Coronary artery (tissue), 2 donors: ENCODE results near the gene ADAMTS2.

ENCODE experiments used
- DNase-seq: peaks from one replicate; pipeline ENCODE4 v3.0.0-alpha.2; 2017; ENCODE audit warnings: low spot score
- H3K27ac ChIP-seq, 2 donors: fragments of 200-600 bp; sonication (generic); one replicate each; pipeline ENCODE4 v1.5.1; 2016 to 2019
- H3K4me3 ChIP-seq: fragments of 200-600 bp; sonication (generic); 2 replicates; pipeline ENCODE4 v1.5.1; 2016; ENCODE audit warnings: mild to moderate bottlenecking, moderate library complexity
- TF ChIP-seq, protein P1 (sequence below): fragments of 200-600 bp; sonication (generic); IDR thresholded peaks from one replicate; pipeline ENCODE4 v1.5.1; 2019; ENCODE audit warnings: antibody characterized with exemption

ADAMTS2 gene

DNA sequence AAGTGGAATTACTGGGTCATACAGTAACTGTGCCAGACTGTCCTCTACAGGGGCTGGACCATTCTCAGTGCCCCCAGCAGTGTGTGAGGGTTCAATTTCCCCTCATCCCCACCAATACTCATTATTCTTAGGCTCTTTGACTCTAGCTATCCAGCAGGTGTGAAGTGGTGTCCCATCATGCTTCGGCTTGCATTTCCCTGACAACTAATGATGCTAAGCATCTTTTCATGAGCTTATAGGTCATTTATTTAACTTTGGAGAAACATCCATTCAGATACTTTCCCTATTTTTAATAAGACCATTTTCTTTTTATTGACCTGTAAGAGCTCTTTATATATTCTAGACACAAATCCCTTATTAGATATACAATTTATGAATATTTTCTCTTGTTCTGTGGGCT is 63.6 kb downstream of the ADAMTS2 start:
- Histone ChIP-seq H3K4me3 (no peak overlapping the region), H3K27ac (no peak overlapping the region)
- TF ChIP-seq, protein P1, sequence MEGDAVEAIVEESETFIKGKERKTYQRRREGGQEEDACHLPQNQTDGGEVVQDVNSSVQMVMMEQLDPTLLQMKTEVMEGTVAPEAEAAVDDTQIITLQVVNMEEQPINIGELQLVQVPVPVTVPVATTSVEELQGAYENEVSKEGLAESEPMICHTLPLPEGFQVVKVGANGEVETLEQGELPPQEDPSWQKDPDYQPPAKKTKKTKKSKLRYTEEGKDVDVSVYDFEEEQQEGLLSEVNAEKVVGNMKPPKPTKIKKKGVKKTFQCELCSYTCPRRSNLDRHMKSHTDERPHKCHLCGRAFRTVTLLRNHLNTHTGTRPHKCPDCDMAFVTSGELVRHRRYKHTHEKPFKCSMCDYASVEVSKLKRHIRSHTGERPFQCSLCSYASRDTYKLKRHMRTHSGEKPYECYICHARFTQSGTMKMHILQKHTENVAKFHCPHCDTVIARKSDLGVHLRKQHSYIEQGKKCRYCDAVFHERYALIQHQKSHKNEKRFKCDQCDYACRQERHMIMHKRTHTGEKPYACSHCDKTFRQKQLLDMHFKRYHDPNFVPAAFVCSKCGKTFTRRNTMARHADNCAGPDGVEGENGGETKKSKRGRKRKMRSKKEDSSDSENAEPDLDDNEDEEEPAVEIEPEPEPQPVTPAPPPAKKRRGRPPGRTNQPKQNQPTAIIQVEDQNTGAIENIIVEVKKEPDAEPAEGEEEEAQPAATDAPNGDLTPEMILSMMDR, result no peak

DNA sequence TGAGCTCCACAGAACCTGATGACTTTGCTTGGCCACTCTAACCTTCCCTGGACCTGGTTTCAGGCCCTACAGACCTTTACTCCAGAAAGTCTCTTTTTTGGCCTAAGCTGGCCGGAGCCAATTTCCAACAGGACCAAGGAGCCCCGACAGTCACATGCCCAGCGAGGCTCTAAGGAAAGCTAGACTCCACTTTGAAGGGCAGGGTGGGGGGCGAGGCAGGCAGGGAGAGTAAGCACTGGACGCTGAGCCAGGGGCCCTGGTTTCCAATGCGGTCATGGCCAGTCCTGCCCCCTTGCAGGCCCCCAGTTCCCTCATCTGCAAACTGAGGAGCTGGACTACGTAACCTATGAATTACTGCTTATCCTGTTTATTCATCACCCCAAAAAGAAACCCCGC is 65.2 kb downstream of the ADAMTS2 start:
- TF ChIP-seq, protein P1, result no peak
- DNase-seq, result no peak
- H3K27ac ChIP-seq, result peak overlapping the region; percentile 6 to 72
- H3K4me3 ChIP-seq, result no peak overlapping the region

More for the DNA sequence above, 63.6 kb downstream of the ADAMTS2 start:
- no peak for DNase-seq

DNA sequence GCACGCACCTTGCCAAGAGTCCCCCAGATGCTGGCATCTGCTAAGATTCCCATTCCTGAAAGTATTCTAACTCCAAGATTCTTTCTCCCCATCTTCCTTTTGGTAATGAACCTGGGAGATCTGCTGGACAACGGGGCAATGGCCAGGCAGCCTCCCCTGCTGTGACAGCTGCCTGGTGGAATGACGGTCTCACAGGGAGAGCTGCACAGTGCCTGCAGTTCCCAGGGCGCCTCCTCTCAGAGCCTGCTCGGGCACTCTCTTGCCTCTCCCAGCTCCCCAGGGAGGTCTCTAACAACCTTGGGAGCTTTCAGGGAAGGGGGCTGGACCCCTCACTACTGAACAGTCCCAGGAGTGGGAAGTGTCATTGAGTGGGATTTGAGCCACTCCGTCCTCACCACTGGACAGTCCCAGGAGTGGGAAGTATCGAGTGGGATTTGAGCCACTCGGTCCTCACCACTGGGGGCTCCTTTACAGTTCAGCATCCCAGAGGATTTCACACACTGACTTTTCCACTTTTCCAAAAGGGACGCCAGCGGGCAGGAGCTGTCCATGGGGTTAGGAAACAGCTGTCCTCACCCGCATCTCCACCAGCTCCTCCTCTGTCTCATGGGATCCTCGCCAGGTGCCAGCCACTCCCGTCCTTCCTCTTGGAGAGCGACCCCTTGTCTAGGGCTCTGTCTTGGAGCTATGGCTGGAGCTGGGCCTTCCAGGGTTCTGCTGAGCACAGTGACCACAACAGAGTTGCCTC is 65.7 kb downstream of the ADAMTS2 start:
- Histone ChIP-seq H3K4me3 (no peak overlapping the region), H3K27ac (peak overlapping the region; percentile 18 to 72)
- DNase-seq, result no peak
- TF ChIP-seq, protein P1, result no peak

DNA sequence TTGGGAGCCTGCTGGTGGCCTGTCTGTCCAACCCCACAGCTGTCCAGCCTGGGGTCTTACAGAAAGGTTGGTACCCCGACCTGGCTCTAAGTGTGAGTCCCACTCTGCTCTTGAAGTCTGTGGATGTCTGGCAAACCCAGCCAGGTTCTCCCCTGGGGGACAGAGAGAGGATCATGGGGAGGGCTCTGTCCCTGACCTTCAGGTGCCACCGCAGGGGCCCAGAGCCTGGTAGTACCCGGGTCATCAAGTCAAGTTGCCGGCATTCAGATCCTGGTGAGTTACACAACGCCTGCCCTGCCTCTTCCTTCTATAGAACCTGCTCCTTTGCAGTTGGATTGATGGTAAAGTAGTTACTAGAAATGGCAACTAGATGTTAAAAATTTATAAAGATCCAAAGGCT is 66.7 kb downstream of the ADAMTS2 start:
- H3K27ac ChIP-seq, result peak overlapping the region; percentile 18 to 72
- no peak for DNase-seq

DNA sequence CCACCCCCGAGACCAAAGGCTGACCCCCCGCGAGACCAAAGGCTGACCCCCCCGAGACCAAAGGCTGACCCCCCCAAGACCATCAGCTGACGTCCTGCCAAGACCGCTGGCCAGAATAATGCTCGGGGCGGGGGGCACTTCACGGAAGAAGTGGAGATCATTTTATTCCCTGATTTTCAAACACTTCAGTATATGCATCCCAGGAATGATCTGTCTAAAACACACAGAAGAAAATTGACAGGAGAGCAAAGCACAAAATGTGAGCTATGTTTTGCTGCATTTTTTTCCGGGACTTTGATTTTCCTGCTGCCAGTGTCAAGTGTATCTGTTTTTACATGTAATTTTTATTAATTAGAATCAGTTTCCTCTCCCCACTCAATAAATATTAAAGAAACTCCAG is 67.1 kb downstream of the ADAMTS2 start:
- DNase-seq, result no peak
- H3K27ac ChIP-seq, result peak overlapping the region in 1 of 2 donors; percentile 18
- TF ChIP-seq, protein P1, result no peak
- no peak overlapping the region for H3K4me3 ChIP-seq

More for the DNA sequence above, 66.7 kb downstream of the ADAMTS2 start:
- TF ChIP-seq, protein P1, result no peak
- no peak overlapping the region for H3K4me3 ChIP-seq

DNA sequence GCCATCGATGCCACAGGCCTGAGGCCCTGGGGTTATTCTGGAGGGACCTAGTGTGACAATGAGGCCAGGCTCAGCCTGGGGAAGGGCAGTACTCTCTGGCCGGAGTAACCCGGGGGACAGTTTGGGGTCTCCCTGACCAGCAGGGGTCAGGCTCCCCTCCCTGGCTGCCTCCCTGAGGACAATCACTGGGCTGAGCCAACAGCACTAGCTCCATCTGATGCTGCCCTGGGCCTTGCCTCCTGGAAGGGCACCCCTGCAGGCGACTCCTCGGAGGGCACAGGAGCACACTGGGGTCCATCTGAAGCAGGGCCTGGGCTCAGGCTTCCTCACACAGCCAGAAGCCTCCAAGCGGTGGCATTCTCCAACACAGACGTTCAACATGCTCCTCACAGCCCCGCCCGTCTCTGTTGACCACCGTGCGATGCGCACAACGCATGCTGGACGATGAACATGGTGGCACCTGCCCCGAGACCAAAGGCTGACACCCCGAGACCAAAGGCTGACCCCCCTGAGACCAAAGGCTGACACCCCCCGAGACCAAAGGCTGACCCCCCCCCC is 68.3 kb downstream of the ADAMTS2 start:
- H3K4me3 ChIP-seq, result no peak overlapping the region
- peak overlapping the region; percentile 87 to 93 for H3K27ac ChIP-seq
- TF ChIP-seq, protein P1, result no peak
- DNase-seq, result no peak
